Glutamatergic neuron (in vitro differentiated cells): ENCODE measurements around the gene PGP. TPM values are rescaled to one million over a fixed set of nuclear protein-coding genes. Genes with fewer than 3 reads are reported as not detected.

Source experiments
- DNase-seq: peaks from one replicate; pipeline ENCODE4 v3.0.0; 2022
- H3K27ac Mint-ChIP-seq: one replicate; pipeline ENCODE4 v1.8.0; 2020; ENCODE audit warnings: mild to moderate bottlenecking, mixed read lengths, inconsistent platforms; ENCODE audit not compliant: unreplicated experiment
- H3K27me3 Mint-ChIP-seq: one replicate; pipeline ENCODE4 v1.8.0; 2020; ENCODE audit warnings: mild to moderate bottlenecking, moderate library complexity, mixed read lengths, inconsistent platforms; ENCODE audit not compliant: unreplicated experiment
- H3K36me3 Mint-ChIP-seq: one replicate; pipeline ENCODE4 v1.8.0; 2020; ENCODE audit warnings: mild to moderate bottlenecking, mixed read lengths, inconsistent platforms; ENCODE audit not compliant: unreplicated experiment
- H3K4me1 Mint-ChIP-seq: one replicate; pipeline ENCODE4 v1.8.0; 2020; ENCODE audit warnings: mild to moderate bottlenecking, low read depth, mixed read lengths, inconsistent platforms; ENCODE audit not compliant: unreplicated experiment
- H3K4me3 Mint-ChIP-seq: one replicate; pipeline ENCODE4 v1.8.0; 2020; ENCODE audit warnings: mild to moderate bottlenecking, mixed read lengths, inconsistent platforms; ENCODE audit not compliant: unreplicated experiment
- H3K9me3 Mint-ChIP-seq: one replicate; pipeline ENCODE4 v1.8.0; 2020; ENCODE audit warnings: mild to moderate bottlenecking, moderate library complexity, mixed read lengths, inconsistent platforms; ENCODE audit not compliant: unreplicated experiment
- CTCF ChIP-seq: fragments of 200-600 bp; sonication (generic); IDR thresholded peaks from one replicate; pipeline ENCODE4 v1.5.0; 2021; ENCODE audit not compliant: partially characterized antibody, unreplicated experiment
- total RNA-seq: library from RNA; stranded (reverse); fragmentation: NEBNext Ultra II Directional; extraction: Animal tissue kit (Norgen Biotek cat#: 25700); gene quantifications from one replicate; pipeline ENCODE4 v1.2.1, GENCODE V29; 2021; ENCODE audit not compliant: unreplicated experiment

PGP gene
- total RNA-seq, 1 donor from 2014 or later, result 33.9 TPM

GRCh38 chr16:2189252-2189893 is 25.3 kb downstream of the PGP start:
- peaks cover 5% of the 10 kb centered on the region for H3K9me3 Mint-ChIP-seq
- peaks cover 5% of the 10 kb centered on the region for H3K27me3 Mint-ChIP-seq
- no peak for TF ChIP-seq CTCF
- H3K4me1 Mint-ChIP-seq, result no peaks in the 10 kb centered on the region
- H3K27ac Mint-ChIP-seq, result no peak overlapping the region
- H3K4me3 Mint-ChIP-seq, result no peak overlapping the region
- no peak for DNase-seq
- H3K36me3 Mint-ChIP-seq, result no peaks in the 10 kb centered on the region

- peaks cover 5% of the 10 kb centered on the region for H3K9me3 Mint-ChIP-seq
- no peak overlapping the region for H3K4me3 Mint-ChIP-seq
- no peak for DNase-seq
- TF ChIP-seq CTCF, result no peak
- H3K4me1 Mint-ChIP-seq, result no peaks in the 10 kb centered on the region
- H3K27ac Mint-ChIP-seq, result no peak overlapping the region
- peaks cover 5% of the 10 kb centered on the region for H3K27me3 Mint-ChIP-seq
- H3K36me3 Mint-ChIP-seq, result no peaks in the 10 kb centered on the region
These were observed 26.2 kb downstream of the PGP start for GRCh38 chr16:2188395-2188794.

GRCh38 chr16:2187212-2187611 is 27.4 kb downstream of the PGP start:
- H3K4me1 Mint-ChIP-seq, result no peaks in the 10 kb centered on the region
- H3K9me3 Mint-ChIP-seq, result peaks cover 4% of the 10 kb centered on the region
- peaks cover 3% of the 10 kb centered on the region for H3K27me3 Mint-ChIP-seq
- H3K4me3 Mint-ChIP-seq, result no peak overlapping the region
- no peak for TF ChIP-seq CTCF
- no peaks in the 10 kb centered on the region for H3K36me3 Mint-ChIP-seq
- no peak overlapping the region for H3K27ac Mint-ChIP-seq
- DNase-seq, result no peak

GRCh38 chr16:2186505-2186904 is 28.1 kb downstream of the PGP start:
- Mint-ChIP-seq H3K27me3 (peaks cover 2% of the 10 kb centered on the region), H3K36me3 (no peaks in the 10 kb centered on the region), H3K27ac (no peak overlapping the region), H3K4me3 (no peak overlapping the region), H3K4me1 (peaks cover 1% of the 10 kb centered on the region), H3K9me3 (peaks cover 5% of the 10 kb centered on the region)
- TF ChIP-seq CTCF, result no peak
- no peak for DNase-seq

- Mint-ChIP-seq H3K4me3 (no peak overlapping the region), H3K36me3 (no peaks in the 10 kb centered on the region), H3K27ac (no peak overlapping the region), H3K27me3 (no peaks in the 10 kb centered on the region), H3K9me3 (peaks cover 5% of the 10 kb centered on the region), H3K4me1 (peaks cover 1% of the 10 kb centered on the region)
- TF ChIP-seq CTCF, result no peak
- no peak for DNase-seq
These were observed 28.6 kb downstream of the PGP start for GRCh38 chr16:2186064-2186463.
